H1 (cell line): ENCODE data around the gene MICALL2. TPM values are rescaled to one million over a fixed set of nuclear protein-coding genes. Genes with fewer than 3 reads are reported as not detected.

Experiments
- HDAC2 ChIP-seq, 2 experiments: fragments of 300-600 bp in 1 of 2; sonication (generic) in 1 of 2; IDR thresholded peaks; 2 replicates each; pipeline ENCODE4 v1.6.1; 2011 to 2012; ENCODE audit warnings: low read depth in 2 of 2, low read length in 2 of 2, mild to moderate bottlenecking in 2 of 2, moderate library complexity in 2 of 2, borderline replicate concordance in 1 of 2, inconsistent platforms in 1 of 2
- HDAC6 ChIP-seq: IDR thresholded peaks from one replicate; pipeline ENCODE4 v1.7.1; 2012; ENCODE audit warnings: low read depth, mild to moderate bottlenecking, inconsistent platforms, low read length, moderate library complexity
- ZNF274 ChIP-seq: IDR thresholded peaks from 2 replicates; pipeline ENCODE4 v1.7.0; 2012; ENCODE audit warnings: low read length, borderline replicate concordance; ENCODE audit errors: extremely low read depth
- polyA plus RNA-seq, 7 experiments: library from polyadenylated mRNA; depleted of rRNA in 3 of 7; stranded (reverse) in 5 of 7; unstranded in 2 of 7; fragments of >200 nt in 5 of 7; fragments of 200-250 nt in 2 of 7; gene quantifications; 1 replicate in 5 of 7; 2 replicates in 1 of 7; 4 replicates in 1 of 7; pipeline versions ENCODE4 v1.2.1 to v1.2.3, GENCODE V29; 2011 to 2013; ENCODE audit warnings: missing spikeins in 2 of 7, mixed read lengths in 2 of 7
- total RNA-seq: library from RNA; stranded (reverse); fragmentation: NEBNext Ultra II Directional; extraction: Animal tissue kit (Norgen Biotek cat#: 25700); gene quantifications from 2 replicates; pipeline ENCODE4 v1.2.1, GENCODE V29; 2021
- TF ChIP-seq, protein P1 (sequence below): IDR thresholded peaks from 2 replicates; pipeline ENCODE4 v1.6.1; 2011; ENCODE audit warnings: low read depth, mild to moderate bottlenecking, low read length; ENCODE audit not compliant: insufficient read depth

The MICALL2 gene
- total and polyA plus RNA-seq, 2 of the 8 experiments (the other 6 are each of a cell fraction or from before 2014, with no cell fraction given) = 5.3 to 8.5 TPM

DNA sequence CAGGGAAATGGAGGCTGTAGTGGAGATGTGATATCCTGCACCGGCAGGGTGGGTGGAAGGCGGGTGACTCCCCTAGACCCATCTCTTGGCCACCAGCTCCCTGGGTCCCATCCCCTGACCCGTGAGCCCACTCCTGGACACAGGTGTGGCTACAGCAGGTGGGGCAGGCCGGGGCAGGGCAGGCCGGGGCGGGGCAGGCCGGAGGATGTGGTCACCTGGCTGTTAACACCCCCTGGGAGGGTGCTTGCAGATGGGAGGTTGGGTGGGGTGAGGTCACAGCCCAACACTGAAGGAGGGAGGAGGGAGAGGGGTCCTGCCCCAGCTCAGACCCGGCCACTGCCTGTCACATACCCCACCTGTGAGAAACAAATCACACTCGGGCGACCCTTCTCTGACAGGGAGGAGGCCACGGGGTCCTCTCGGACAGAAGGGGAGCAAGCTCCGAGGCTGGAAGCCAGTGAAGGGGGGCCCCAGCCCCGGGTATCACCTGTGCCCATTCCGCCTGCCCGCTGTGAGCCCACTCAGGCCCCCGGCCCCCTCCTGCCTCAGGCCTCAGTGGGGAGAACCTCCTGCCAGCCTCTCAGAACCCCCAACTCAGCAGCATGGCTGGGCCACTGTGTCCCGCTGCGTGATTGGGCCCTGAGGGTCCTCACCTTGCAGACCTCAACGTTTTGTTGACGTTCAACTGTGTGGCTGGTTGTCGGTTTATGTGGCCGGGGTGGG lies 74.0 kb downstream of the MICALL2 start (continued):
- TF ChIP-seq HDAC2 (IDR thresholded peaks at IDR 0.05; ENCODE audit: borderline replicate concordance in 1 of 2, low read depth in 2 of 2, low read length in 2 of 2) (no peak), ZNF274 (no peak), HDAC6 (no peak)
- TF ChIP-seq, protein P1, sequence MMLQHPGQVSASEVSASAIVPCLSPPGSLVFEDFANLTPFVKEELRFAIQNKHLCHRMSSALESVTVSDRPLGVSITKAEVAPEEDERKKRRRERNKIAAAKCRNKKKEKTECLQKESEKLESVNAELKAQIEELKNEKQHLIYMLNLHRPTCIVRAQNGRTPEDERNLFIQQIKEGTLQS = no peak
- TF ChIP-seq, all 59 proteins: peak for 0

Other genes with a start within 250 kb of the MICALL2 start
- not detected in 2 replicates for gene UNCX, start 226.6 kb downstream of the MICALL2 start, total RNA-seq
- 0.03 TPM in 1 of 2 replicates, not detected in the other for gene UNCX, start 226.6 kb downstream of the MICALL2 start, polyA plus RNA-seq (2011; rRNA removed)
- 104 and 116 TPM in 2 replicates for gene INTS1, start 44.9 kb upstream of the MICALL2 start, total RNA-seq
- 76.9 and 115 TPM in 2 replicates for gene INTS1, start 44.9 kb upstream of the MICALL2 start, polyA plus RNA-seq (2011; rRNA removed)
- 16.8 and 17.3 TPM in 2 replicates for gene MAFK, start 71.2 kb upstream of the MICALL2 start, total RNA-seq
- 5.5 and 6.9 TPM in 2 replicates for gene MAFK, start 71.2 kb upstream of the MICALL2 start, polyA plus RNA-seq (2011; rRNA removed)
- gene TMEM184A, start 96.7 kb upstream of the MICALL2 start, total RNA-seq = 1.5 and 1.8 TPM in 2 replicates
- 2.1 and 3.0 TPM in 2 replicates for gene TMEM184A, start 96.7 kb upstream of the MICALL2 start, polyA plus RNA-seq (2011; rRNA removed)
- 30.2 and 32.0 TPM in 2 replicates for gene PSMG3, start 110.6 kb upstream of the MICALL2 start, total RNA-seq
- 62.0 and 69.8 TPM in 2 replicates for gene PSMG3, start 110.6 kb upstream of the MICALL2 start, polyA plus RNA-seq (2011; rRNA removed)
- 2.0 and 2.1 TPM in 2 replicates for gene ELFN1, start 210.8 kb upstream of the MICALL2 start, total RNA-seq
- gene ELFN1, start 210.8 kb upstream of the MICALL2 start, polyA plus RNA-seq (2011; rRNA removed) = 4.5 and 4.8 TPM in 2 replicates